Testis (tissue), 2 donors: ENCODE measurements around the gene COL6A3.

Source experiments
- CTCF ChIP-seq, 3 experiments: fragments of 450-650 bp in 2 of 3; fragments of 200-600 bp in 1 of 3; sonication (generic) in 1 of 3; IDR thresholded peaks; one replicate each; pipeline ENCODE4 v1.5.1; 2016 to 2019; ENCODE audit warnings: antibody characterized with exemption in 3 of 3, mild to moderate bottlenecking in 2 of 3, moderate library complexity in 1 of 3
- POLR2A ChIP-seq: fragments of 450-650 bp; IDR thresholded peaks from one replicate; pipeline ENCODE4 v1.6.1; 2017; ENCODE audit warnings: antibody characterized with exemption, mild to moderate bottlenecking, moderate library complexity

- TF ChIP-seq CTCF (IDR thresholded peaks at IDR 0.05) (no peak), POLR2A (no peak)
These were observed 11.4 kb upstream of the COL6A3 start for GRCh38 chr2:237425320-237425719.
